PC-9 (cell line): ENCODE results near the gene CACNA1S. TPM values are rescaled to one million over a fixed set of nuclear protein-coding genes. Genes with fewer than 3 reads are reported as not detected.

Experiments used
- BruUV-seq: library from RNA; stranded (reverse); fragments of 400-500 nt; replicated peaks from 2 replicates; lab custom pipeline; 2021; lab: Mats Ljungman, UMichigan
- CTCF ChIA-PET: fragments of 300-600 bp; sonication (Branson Sonifier 250); formaldehyde crosslinking; loops from one replicate; lab custom pipeline; 2022; ENCODE audit warnings: antibody characterized with exemption; lab: Charles Lee
- POLR2A ChIA-PET: fragments of 300-600 bp; sonication (Branson Sonifier 250); formaldehyde crosslinking; loops from one replicate; lab custom pipeline; 2022; ENCODE audit warnings: antibody characterized with exemption; ENCODE audit not compliant: unreplicated experiment; lab: Charles Lee
- DNase-seq, 2 experiments: peaks; one replicate each; pipeline versions ENCODE4 v3.0.0 to v3.0.0-alpha.2; 2015 to 2022; ENCODE audit warnings: mixed read lengths in 1 of 2
- H2AFZ ChIP-seq: fragments of 200-600 bp; sonication (generic); 2 replicates; pipeline ENCODE4 v1.8.1; 2017; ENCODE audit warnings: antibody characterized with exemption
- H3F3A ChIP-seq: fragments of 200-600 bp; sonication (generic); 2 replicates; pipeline ENCODE4 v1.8.1; 2017; ENCODE audit warnings: antibody characterized with exemption, mild to moderate bottlenecking, low read depth; ENCODE audit not compliant: insufficient read depth
- H3K27ac ChIP-seq: fragments of 200-600 bp; sonication (generic); 2 replicates; pipeline ENCODE4 v1.6.1; 2016; ENCODE audit warnings: mixed run types
- H3K27me3 ChIP-seq: fragments of 200-600 bp; sonication (generic); 2 replicates; pipeline ENCODE4 v1.6.1; 2016; ENCODE audit warnings: low read depth, mixed run types; ENCODE audit not compliant: insufficient read depth
- H3K36me3 ChIP-seq: fragments of 200-600 bp; sonication (generic); 2 replicates; pipeline ENCODE4 v1.6.1; 2016; ENCODE audit warnings: low read depth, mixed run types
- H3K4me1 ChIP-seq: fragments of 200-600 bp; sonication (generic); replicated peaks from 2 replicates; pipeline ENCODE4 v1.6.1; 2016; ENCODE audit warnings: mixed run types; ENCODE audit not compliant: insufficient read depth
- H3K4me2 ChIP-seq: fragments of 200-600 bp; sonication (generic); 2 replicates; pipeline ENCODE4 v1.6.1; 2017; ENCODE audit warnings: mixed run types
- H3K4me3 ChIP-seq: fragments of 200-600 bp; sonication (generic); 2 replicates; pipeline ENCODE4 v1.6.1; 2016; ENCODE audit warnings: mixed run types
- H3K79me2 ChIP-seq: fragments of 200-600 bp; sonication (generic); 2 replicates; pipeline ENCODE4 v1.6.1; 2017; ENCODE audit warnings: low read depth, mixed run types
- H3K9me2 ChIP-seq: fragments of 200-600 bp; sonication (generic); 2 replicates; pipeline ENCODE4 v1.8.1; 2017; ENCODE audit warnings: mild to moderate bottlenecking; ENCODE audit not compliant: insufficient read depth
- H3K9me3 ChIP-seq: fragments of 200-600 bp; sonication (generic); 2 replicates; pipeline ENCODE4 v1.8.1; 2016; ENCODE audit warnings: low read depth; ENCODE audit not compliant: insufficient read depth
- H4K20me1 ChIP-seq: fragments of 200-600 bp; sonication (generic); 2 replicates; pipeline ENCODE4 v1.8.1; 2017; ENCODE audit not compliant: insufficient read depth
- CTCF ChIP-seq: fragments of 200-600 bp; sonication (generic); conservative IDR thresholded peaks from 2 replicates; pipeline ENCODE4 v1.6.1; 2017; ENCODE audit warnings: mixed run types, antibody characterized with exemption, mild to moderate bottlenecking, moderate library complexity
- EZH2 ChIP-seq: fragments of 200-600 bp; sonication (generic); IDR thresholded peaks from 2 replicates; pipeline ENCODE4 v1.8.0; 2017; ENCODE audit warnings: antibody characterized with exemption, low read depth
- intact Hi-C: fragments of 100-400 bp; cut with micrococcal nuclease; formaldehyde crosslinking; loops from one replicate; pipeline ENCODE4 v1.10.0; 2022; ENCODE audit not compliant: unreplicated experiment
- total RNA-seq: library from RNA; stranded (reverse); gene quantifications from 2 replicates; pipeline ENCODE4 v1.2.3, GENCODE V29; 2021

CACNA1S gene
- total RNA-seq, 1 experiment from 2014 or later, result not detected

GRCh38 chr1:201048521-201048920, 63.7 kb downstream of the CACNA1S start:
- Histone ChIP-seq H3K36me3 (no peaks in the 10 kb centered on the region), H3K79me2 (no peaks in the 10 kb centered on the region), H3K27me3 (peaks cover 74% of the 10 kb centered on the region), H2AFZ (no peak overlapping the region), H3K4me2 (no peak overlapping the region), H3F3A (no peaks in the 10 kb centered on the region), H3K4me3 (no peak overlapping the region), H3K9me3 (no peaks in the 10 kb centered on the region), H3K27ac (no peak overlapping the region), H3K4me1 (no peaks in the 10 kb centered on the region), H4K20me1 (no peaks in the 10 kb centered on the region), H3K9me2 (no peaks in the 10 kb centered on the region)
- POLR2A ChIA-PET, result interaction anchor here (0.6 kb wide), 1 partner anchor 94 kb away, joined by 4 read pairs; no protein-coding TSS in a partner anchor
- no TSS peak for BruUV-seq
- intact Hi-C loops, result no loop called here
- TF ChIP-seq CTCF, result no peak
- no peak for TF ChIP-seq EZH2
- no peak for DNase-seq
- CTCF ChIA-PET, result no interaction called here

- H3K9me3 ChIP-seq, result no peaks in the 10 kb centered on the region
- H3K4me2 ChIP-seq, result no peak overlapping the region
- peak in 1 of 2 experiments; percentile 24 for DNase-seq
- H3K27ac ChIP-seq, result no peak overlapping the region
- no peaks in the 10 kb centered on the region for H3K79me2 ChIP-seq
- intact Hi-C loops, result loop anchor here (5.0 kb wide), 1 partner anchor 68 kb away; the partner anchor contains the start of gene CACNA1S
- BruUV-seq, result no TSS peak
- H3K27me3 ChIP-seq, result peaks cover 30% of the 10 kb centered on the region
- H3F3A ChIP-seq, result no peaks in the 10 kb centered on the region
- no peaks in the 10 kb centered on the region for H3K4me1 ChIP-seq
- ChIA-PET POLR2A (no interaction called here), CTCF (no interaction called here)
- no peaks in the 10 kb centered on the region for H3K9me2 ChIP-seq
- H2AFZ ChIP-seq, result no peak overlapping the region
- no peaks in the 10 kb centered on the region for H4K20me1 ChIP-seq
- H3K36me3 ChIP-seq, result no peaks in the 10 kb centered on the region
- H3K4me3 ChIP-seq, result no peak overlapping the region
- TF ChIP-seq EZH2, result no peak
- no peak for TF ChIP-seq CTCF
These were observed 68.1 kb downstream of the CACNA1S start for GRCh38 chr1:201044119-201044518.

- H3K27me3 ChIP-seq, result peaks cover 18% of the 10 kb centered on the region
- H3K79me2 ChIP-seq, result no peaks in the 10 kb centered on the region
- no TSS peak for BruUV-seq
- CTCF ChIA-PET, result interaction anchor here (0.5 to 2.2 kb wide), 5 partner anchors 70 to 524 kb away, joined by 3 to 8 read pairs (median 5); no protein-coding TSS in a partner anchor
- peak overlapping the region; percentile 41; the same call in 1 of the 2 replicates for H3K4me2 ChIP-seq
- H3F3A ChIP-seq, result no peaks in the 10 kb centered on the region
- no peak overlapping the region for H2AFZ ChIP-seq
- POLR2A ChIA-PET, result no interaction called here
- no peaks in the 10 kb centered on the region for H4K20me1 ChIP-seq
- H3K36me3 ChIP-seq, result no peaks in the 10 kb centered on the region
- TF ChIP-seq EZH2 (no peak), CTCF (peak; percentile 91)
- H3K9me2 ChIP-seq, result no peaks in the 10 kb centered on the region
- no peak overlapping the region for H3K27ac ChIP-seq
- H3K4me1 ChIP-seq, result no peaks in the 10 kb centered on the region
- intact Hi-C loops, result loop anchor here (1.0 to 5.0 kb wide), 4 partner anchors 69 to 422 kb away; partner anchors contain the start of genes CACNA1S and KIF14
- DNase-seq, result peak; percentile 51 to 52
- H3K9me3 ChIP-seq, result no peaks in the 10 kb centered on the region
- no peak overlapping the region for H3K4me3 ChIP-seq
These were observed 69.3 kb downstream of the CACNA1S start for GRCh38 chr1:201042779-201043461.
